ENCODE results near the gene CPEB4. TPM values are rescaled to one million over a fixed set of nuclear protein-coding genes. Genes with fewer than 3 reads are reported as not detected.

Gene CPEB4
- total RNA-seq, 1 experiment from 2014 or later: 1.4 TPM

- Histone ChIP-seq H4K20me1 (ENCODE audit: insufficient read depth, low read depth, low read length) (no peaks in the 10 kb centered on the region), H3K27ac (ENCODE audit: low read length) (no peak overlapping the region), H3K9me3 (ENCODE audit: low read length) (no peaks in the 10 kb centered on the region), H3K79me2 (ENCODE audit: low read length) (no peaks in the 10 kb centered on the region), H3K4me1 (ENCODE audit: low read length) (no peaks in the 10 kb centered on the region), H3K27me3 (ENCODE audit: low read length) (no peaks in the 10 kb centered on the region), H3K4me2 (ENCODE audit: low read depth, low read length, poor library complexity, severe bottlenecking) (no peak overlapping the region), H2AFZ (ENCODE audit: low read length) (no peak overlapping the region), H3K36me3 (ENCODE audit: insufficient read depth, low read length) (no peaks in the 10 kb centered on the region), H3K9ac (ENCODE audit: low read length) (no peak overlapping the region), H3K4me3 (ENCODE audit: low read length) (no peak overlapping the region), H3K9me2 (replicated peaks; ENCODE audit: insufficient read depth, low read length) (no peaks in the 10 kb centered on the region)
- DNase-seq: peak; percentile 58
Observed at GRCh38 chr5:173970878-173971650, 82.9 kb downstream of the CPEB4 start.

DNA sequence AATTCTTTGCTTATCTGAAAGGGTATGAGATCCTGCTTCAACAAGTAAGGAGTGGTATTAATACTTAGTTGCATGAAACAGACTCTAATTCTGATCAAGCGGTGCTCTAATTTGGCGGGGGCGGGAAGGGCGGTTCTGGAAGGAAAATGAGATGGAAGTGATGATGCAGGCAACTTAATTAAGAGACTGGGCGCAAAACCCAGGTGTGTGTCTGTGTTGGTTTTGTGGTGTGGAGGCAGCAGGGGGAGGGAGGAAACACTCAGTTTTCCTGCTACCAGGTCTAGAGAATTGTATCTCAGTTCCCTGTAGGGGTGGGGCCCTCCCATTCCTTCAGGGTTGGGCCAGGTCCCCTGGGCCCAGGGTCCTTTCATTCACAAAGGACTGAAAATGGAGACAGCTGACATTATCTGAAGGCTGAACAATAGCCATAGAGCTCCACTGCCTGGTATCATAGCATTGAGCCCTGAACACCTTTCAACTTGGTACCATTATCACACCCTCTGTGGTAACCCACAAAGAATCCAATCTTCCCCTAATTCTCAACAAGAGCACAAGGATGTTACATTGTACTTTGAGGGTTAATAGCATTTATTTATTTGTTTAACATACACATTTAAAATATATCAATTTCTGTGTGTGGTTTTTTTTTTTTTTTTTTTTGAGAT is 83.7 kb downstream of the CPEB4 start:
- Histone ChIP-seq H3K36me3 (ENCODE audit: insufficient read depth, low read length) (no peaks in the 10 kb centered on the region), H3K4me1 (ENCODE audit: low read length) (no peaks in the 10 kb centered on the region), H3K9me3 (ENCODE audit: low read length) (no peaks in the 10 kb centered on the region), H3K4me2 (ENCODE audit: low read depth, low read length, poor library complexity, severe bottlenecking) (no peak overlapping the region), H4K20me1 (ENCODE audit: insufficient read depth, low read depth, low read length) (no peaks in the 10 kb centered on the region), H3K79me2 (ENCODE audit: low read length) (no peaks in the 10 kb centered on the region), H3K9ac (ENCODE audit: low read length) (no peak overlapping the region), H2AFZ (ENCODE audit: low read length) (no peak overlapping the region), H3K27me3 (ENCODE audit: low read length) (no peaks in the 10 kb centered on the region), H3K4me3 (ENCODE audit: low read length) (no peak overlapping the region), H3K9me2 (replicated peaks; ENCODE audit: insufficient read depth, low read length) (no peaks in the 10 kb centered on the region), H3K27ac (ENCODE audit: low read length) (no peak overlapping the region)
- no peak for DNase-seq

- no peaks in the 10 kb centered on the region for H3K9me2 ChIP-seq (replicated peaks; ENCODE audit: insufficient read depth, low read length)
- no peak overlapping the region for H3K4me3 ChIP-seq (ENCODE audit: low read length)
- H3K9ac ChIP-seq (ENCODE audit: low read length): no peak overlapping the region
- no peak for DNase-seq
- no peak overlapping the region for H3K4me2 ChIP-seq (ENCODE audit: low read depth, low read length, poor library complexity, severe bottlenecking)
- H3K9me3 ChIP-seq (ENCODE audit: low read length): no peaks in the 10 kb centered on the region
- no peaks in the 10 kb centered on the region for H3K36me3 ChIP-seq (ENCODE audit: insufficient read depth, low read length)
- H3K4me1 ChIP-seq (ENCODE audit: low read length): no peaks in the 10 kb centered on the region
- no peak overlapping the region for H2AFZ ChIP-seq (ENCODE audit: low read length)
- H4K20me1 ChIP-seq (ENCODE audit: insufficient read depth, low read depth, low read length): no peaks in the 10 kb centered on the region
- H3K27me3 ChIP-seq (ENCODE audit: low read length): no peaks in the 10 kb centered on the region
- no peaks in the 10 kb centered on the region for H3K79me2 ChIP-seq (ENCODE audit: low read length)
- H3K27ac ChIP-seq (ENCODE audit: low read length): no peak overlapping the region
Observed at GRCh38 chr5:173972607-173972924, 84.4 kb downstream of the CPEB4 start.

GRCh38 chr5:173972925-173973615 is 84.9 kb downstream of the CPEB4 start:
- H3K9ac ChIP-seq (ENCODE audit: low read length): no peak overlapping the region
- H4K20me1 ChIP-seq (ENCODE audit: insufficient read depth, low read depth, low read length): no peaks in the 10 kb centered on the region
- H3K4me1 ChIP-seq (ENCODE audit: low read length): no peaks in the 10 kb centered on the region
- H3K9me2 ChIP-seq (replicated peaks; ENCODE audit: insufficient read depth, low read length): no peaks in the 10 kb centered on the region
- H3K9me3 ChIP-seq (ENCODE audit: low read length): no peaks in the 10 kb centered on the region
- H3K4me3 ChIP-seq (ENCODE audit: low read length): no peak overlapping the region
- peak; percentile 89 for DNase-seq
- no peak overlapping the region for H2AFZ ChIP-seq (ENCODE audit: low read length)
- H3K4me2 ChIP-seq (ENCODE audit: low read depth, low read length, poor library complexity, severe bottlenecking): no peak overlapping the region
- H3K36me3 ChIP-seq (ENCODE audit: insufficient read depth, low read length): no peaks in the 10 kb centered on the region
- H3K27me3 ChIP-seq (ENCODE audit: low read length): no peaks in the 10 kb centered on the region
- H3K79me2 ChIP-seq (ENCODE audit: low read length): no peaks in the 10 kb centered on the region
- H3K27ac ChIP-seq (ENCODE audit: low read length): no peak overlapping the region

DNA sequence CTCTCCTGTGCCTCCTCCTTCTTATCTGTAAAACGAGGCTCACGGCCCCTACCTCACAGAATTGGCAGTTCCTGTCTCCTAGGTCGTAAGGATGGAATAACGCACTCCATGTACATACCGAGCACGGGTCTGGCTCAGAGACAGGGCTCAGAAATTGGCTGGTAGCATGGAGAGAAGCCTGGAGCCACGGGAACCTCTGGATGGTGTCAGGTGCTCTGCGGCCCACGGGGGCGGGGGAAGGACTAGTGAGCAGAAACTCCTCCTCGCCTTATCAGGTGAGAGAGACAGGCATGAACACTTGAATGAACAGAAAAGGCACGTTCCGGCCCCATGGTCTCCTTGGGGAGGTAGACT is 85.4 kb downstream of the CPEB4 start:
- no peak overlapping the region for H3K4me3 ChIP-seq (ENCODE audit: low read length)
- no peak overlapping the region for H2AFZ ChIP-seq (ENCODE audit: low read length)

DNA sequence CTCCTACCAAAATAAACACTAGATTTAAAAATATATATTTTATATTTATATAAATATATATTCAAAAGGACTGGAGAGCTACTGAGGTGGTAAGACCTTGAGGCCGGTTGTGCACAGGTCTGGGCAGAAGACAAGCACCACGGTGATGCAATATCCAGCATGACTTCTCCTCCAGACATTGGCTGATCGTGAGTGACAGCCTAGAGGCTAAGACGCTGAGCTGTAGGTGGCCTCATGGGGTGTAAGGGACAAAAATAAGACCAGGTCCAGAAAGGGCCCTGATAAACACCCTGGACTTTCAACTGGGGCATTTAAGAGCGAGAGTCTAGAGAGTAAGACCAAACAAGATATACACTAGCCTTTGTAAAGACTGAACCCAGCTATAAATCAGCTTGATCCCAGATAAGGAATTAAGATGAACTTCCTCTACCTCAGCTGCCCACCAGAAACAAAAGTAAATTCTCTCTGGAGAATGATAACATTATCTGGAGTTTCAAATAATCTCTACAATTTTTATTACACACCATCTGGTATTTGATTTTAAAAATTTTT is 86.6 kb downstream of the CPEB4 start:
- Histone ChIP-seq H3K4me1 (ENCODE audit: low read length) (no peaks in the 10 kb centered on the region), H3K79me2 (ENCODE audit: low read length) (no peaks in the 10 kb centered on the region), H3K4me3 (ENCODE audit: low read length) (no peak overlapping the region), H3K9me2 (replicated peaks; ENCODE audit: insufficient read depth, low read length) (no peaks in the 10 kb centered on the region), H4K20me1 (ENCODE audit: insufficient read depth, low read depth, low read length) (no peaks in the 10 kb centered on the region), H3K27me3 (ENCODE audit: low read length) (no peaks in the 10 kb centered on the region), H3K4me2 (ENCODE audit: low read depth, low read length, poor library complexity, severe bottlenecking) (no peak overlapping the region), H3K9me3 (ENCODE audit: low read length) (no peaks in the 10 kb centered on the region), H3K27ac (ENCODE audit: low read length) (no peak overlapping the region), H3K36me3 (ENCODE audit: insufficient read depth, low read length) (no peaks in the 10 kb centered on the region), H2AFZ (ENCODE audit: low read length) (no peak overlapping the region), H3K9ac (ENCODE audit: low read length) (no peak overlapping the region)
- DNase-seq: no peak

More for the DNA sequence above, 85.4 kb downstream of the CPEB4 start:
- Histone ChIP-seq H3K9me3 (ENCODE audit: low read length) (no peaks in the 10 kb centered on the region), H3K79me2 (ENCODE audit: low read length) (no peaks in the 10 kb centered on the region), H3K4me1 (ENCODE audit: low read length) (no peaks in the 10 kb centered on the region), H4K20me1 (ENCODE audit: insufficient read depth, low read depth, low read length) (no peaks in the 10 kb centered on the region), H3K9ac (ENCODE audit: low read length) (no peak overlapping the region), H3K9me2 (replicated peaks; ENCODE audit: insufficient read depth, low read length) (no peaks in the 10 kb centered on the region), H3K27ac (ENCODE audit: low read length) (no peak overlapping the region), H3K36me3 (ENCODE audit: insufficient read depth, low read length) (no peaks in the 10 kb centered on the region), H3K4me2 (ENCODE audit: low read depth, low read length, poor library complexity, severe bottlenecking) (no peak overlapping the region), H3K27me3 (ENCODE audit: low read length) (no peaks in the 10 kb centered on the region)
- DNase-seq: no peak

DNA sequence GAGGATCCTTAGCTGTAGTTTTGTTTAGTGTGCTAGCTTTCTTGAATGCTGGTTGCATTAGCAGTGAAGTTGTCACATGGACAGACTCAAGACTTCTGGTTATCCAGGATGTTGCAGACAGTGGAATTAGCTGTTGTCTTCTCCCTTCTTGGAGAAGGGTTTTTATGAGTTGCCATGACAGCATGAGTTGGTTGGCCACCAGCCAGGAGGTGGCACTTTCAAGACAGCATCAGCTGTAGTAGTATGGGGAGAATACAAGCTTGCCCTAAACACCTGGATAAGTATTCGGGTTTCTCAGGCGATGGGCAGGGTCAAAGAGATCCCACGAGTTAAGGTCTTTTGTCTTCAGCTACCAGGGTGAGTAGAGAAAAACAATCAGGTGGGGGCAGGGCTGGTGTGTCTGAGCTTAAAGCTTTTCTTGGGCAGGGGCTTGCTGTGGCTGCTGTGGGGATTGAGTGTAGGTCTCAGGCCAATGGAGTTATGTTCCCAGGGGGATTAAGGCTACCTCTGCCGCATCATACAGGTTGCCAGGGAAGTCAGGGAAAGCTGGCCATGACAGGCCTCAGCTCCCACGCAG is 93.1 kb downstream of the CPEB4 start:
- H3K4me2 ChIP-seq (ENCODE audit: low read depth, low read length, poor library complexity, severe bottlenecking): no peak overlapping the region
- no peaks in the 10 kb centered on the region for H4K20me1 ChIP-seq (ENCODE audit: insufficient read depth, low read depth, low read length)
- no peak overlapping the region for H3K9ac ChIP-seq (ENCODE audit: low read length)
- H3K4me3 ChIP-seq (ENCODE audit: low read length): no peak overlapping the region
- no peak overlapping the region for H3K27ac ChIP-seq (ENCODE audit: low read length)
- H3K9me2 ChIP-seq (replicated peaks; ENCODE audit: insufficient read depth, low read length): no peaks in the 10 kb centered on the region
- H3K79me2 ChIP-seq (ENCODE audit: low read length): no peaks in the 10 kb centered on the region
- no peaks in the 10 kb centered on the region for H3K4me1 ChIP-seq (ENCODE audit: low read length)
- no peaks in the 10 kb centered on the region for H3K9me3 ChIP-seq (ENCODE audit: low read length)
- no peak for DNase-seq
- H2AFZ ChIP-seq (ENCODE audit: low read length): no peak overlapping the region
- H3K36me3 ChIP-seq (ENCODE audit: insufficient read depth, low read length): no peaks in the 10 kb centered on the region
- no peaks in the 10 kb centered on the region for H3K27me3 ChIP-seq (ENCODE audit: low read length)

GRCh38 chr5:173984218-173984617 is 96.1 kb downstream of the CPEB4 start:
- H3K9me3 ChIP-seq (ENCODE audit: low read length): no peaks in the 10 kb centered on the region
- H3K9ac ChIP-seq (ENCODE audit: low read length): no peak overlapping the region
- H3K4me1 ChIP-seq (ENCODE audit: low read length): no peaks in the 10 kb centered on the region
- no peaks in the 10 kb centered on the region for H3K36me3 ChIP-seq (ENCODE audit: insufficient read depth, low read length)
- H3K4me2 ChIP-seq (ENCODE audit: low read depth, low read length, poor library complexity, severe bottlenecking): no peak overlapping the region
- no peaks in the 10 kb centered on the region for H3K9me2 ChIP-seq (replicated peaks; ENCODE audit: insufficient read depth, low read length)
- H3K27me3 ChIP-seq (ENCODE audit: low read length): no peaks in the 10 kb centered on the region
- DNase-seq: peak; percentile 64
- H4K20me1 ChIP-seq (ENCODE audit: insufficient read depth, low read depth, low read length): no peaks in the 10 kb centered on the region
- H3K79me2 ChIP-seq (ENCODE audit: low read length): no peaks in the 10 kb centered on the region
- no peak overlapping the region for H3K4me3 ChIP-seq (ENCODE audit: low read length)
- H3K27ac ChIP-seq (ENCODE audit: low read length): no peak overlapping the region
- no peak overlapping the region for H2AFZ ChIP-seq (ENCODE audit: low read length)
